ENCODE measurements around the gene PADI3.

- TF ChIP-seq CTCF (IDR thresholded peaks at IDR 0.05; ENCODE audit: insufficient read depth, low read length) (no peak), POLR2AphosphoS5 (IDR thresholded peaks at IDR 0.05; ENCODE audit: low read depth) (no peak), GABPA (IDR thresholded peaks at IDR 0.05; ENCODE audit: low read depth) (no peak)
Measured at GRCh38 chr1:17293681-17294425, 45.0 kb downstream of the PADI3 start.
